Kidney epithelial cell (primary cell): Measurements from ENCODE around the gene SPOCK1. TPM values are rescaled to one million over a fixed set of nuclear protein-coding genes. Genes with fewer than 3 reads are reported as not detected.

Experiments
- DNase-seq: peaks from one replicate; pipeline ENCODE4 v3.0.0-alpha.2; 2010; ENCODE audit warnings: low read depth
- H3K27me3 ChIP-seq: 2 replicates; pipeline ENCODE4 v1.6.0; 2011; ENCODE audit warnings: low read length; ENCODE audit not compliant: control insufficient read depth, insufficient read depth
- H3K36me3 ChIP-seq: 2 replicates; pipeline ENCODE4 v1.5.1; 2011; ENCODE audit warnings: low read length; ENCODE audit not compliant: control insufficient read depth, insufficient read depth
- H3K4me3 ChIP-seq: 2 replicates; pipeline ENCODE4 v1.5.1; 2011; ENCODE audit warnings: low read depth, mild to moderate bottlenecking, control low read depth, low read length
- CTCF ChIP-seq: IDR thresholded peaks from 2 replicates; pipeline ENCODE4 v1.5.1; 2011; ENCODE audit warnings: mild to moderate bottlenecking, moderate library complexity, low read length, control low read depth, inconsistent platforms; ENCODE audit not compliant: insufficient read depth, poor library complexity, severe bottlenecking
- total RNA-seq: library from RNA; depleted of rRNA; stranded (reverse); fragments of >200 nt; gene quantifications from 2 replicates; pipeline ENCODE4 v1.2.3, GENCODE V29; 2015

The SPOCK1 gene
- total RNA-seq, 1 donor from 2014 or later: 13.1 TPM

GRCh38 chr5:137372016-137372772 lies 126.9 kb downstream of the SPOCK1 start:
- Histone ChIP-seq H3K36me3 (no peaks in the 10 kb centered on the region), H3K27me3 (no peaks in the 10 kb centered on the region), H3K4me3 (no peak overlapping the region)
- no peak for DNase-seq
- no peak for TF ChIP-seq CTCF

GRCh38 chr5:137370096-137371071 lies 128.7 kb downstream of the SPOCK1 start:
- TF ChIP-seq CTCF: no peak
- no peaks in the 10 kb centered on the region for H3K36me3 ChIP-seq
- DNase-seq: peak; percentile 14
- H3K4me3 ChIP-seq: no peak overlapping the region
- H3K27me3 ChIP-seq: no peaks in the 10 kb centered on the region

GRCh38 chr5:137368651-137369050 lies 130.5 kb downstream of the SPOCK1 start:
- DNase-seq: no peak
- TF ChIP-seq CTCF: no peak
- Histone ChIP-seq H3K27me3 (no peaks in the 10 kb centered on the region), H3K4me3 (no peak overlapping the region), H3K36me3 (no peaks in the 10 kb centered on the region)

- TF ChIP-seq CTCF: no peak
- DNase-seq: no peak
- no peaks in the 10 kb centered on the region for H3K27me3 ChIP-seq
- no peaks in the 10 kb centered on the region for H3K36me3 ChIP-seq
- H3K4me3 ChIP-seq: no peak overlapping the region
Measured at GRCh38 chr5:137367951-137368350, 131.2 kb downstream of the SPOCK1 start.

- no peak for TF ChIP-seq CTCF
- no peaks in the 10 kb centered on the region for H3K27me3 ChIP-seq
Measured at GRCh38 chr5:137366526-137366925, 132.6 kb downstream of the SPOCK1 start.

More at GRCh38 chr5:137366526-137366925, 132.6 kb downstream of the SPOCK1 start:
- no peak overlapping the region for H3K4me3 ChIP-seq
- DNase-seq: no peak
- H3K36me3 ChIP-seq: no peaks in the 10 kb centered on the region
